GM12878 (cell line): ENCODE measurements around the gene LEKR1. TPM values are rescaled to one million over a fixed set of nuclear protein-coding genes. Genes with fewer than 3 reads are reported as not detected.

Source experiments
- ATAC-seq: fragments of 200-7000 bp; cut with Tn5 transposase; 3 replicates; pipeline ENCODE4 v1.9.1; 2020; ENCODE audit warnings: mild to moderate bottlenecking, moderate library complexity
- BruUV-seq: library from RNA; stranded (reverse); fragments of 400-500 nt; replicated peaks from 2 replicates; lab custom pipeline; 2021; lab: Mats Ljungman, UMichigan
- CTCF ChIA-PET: fragments of 300-600 bp; sonication (Branson Sonifier 250); formaldehyde crosslinking; extraction: SDS; loops from one replicate; lab custom pipeline; 2021; ENCODE audit warnings: inconsistent platforms; lab: Yijun Ruan, JAX
- POLR2A ChIA-PET: fragments of 350-600 bp; formaldehyde crosslinking; extraction: SDS; loops from one replicate; lab custom pipeline; 2021; ENCODE audit warnings: inconsistent platforms; lab: Charles Lee
- RAD21 ChIA-PET: fragments of 300-600 bp; sonication (Branson Sonifier 250); formaldehyde crosslinking; loops from one replicate; lab custom pipeline; 2023; ENCODE audit warnings: antibody characterized with exemption; ENCODE audit not compliant: unreplicated experiment; lab: Charles Lee
- SMC1A ChIA-PET: fragments of 300-600 bp; sonication (Branson Sonifier 250); formaldehyde crosslinking; loops from one replicate; lab custom pipeline; 2023; ENCODE audit not compliant: unreplicated experiment, uncharacterized antibody; lab: Charles Lee
- DNase-seq: peaks from one replicate; pipeline ENCODE4 v3.0.0-alpha.2; 2011; ENCODE audit warnings: low read depth, low spot score
- FAIRE-seq: peaks from 3 replicates; lab custom pipeline; 2011; peaks lifted over from hg19 to GRCh38; lab: Jason Lieb, UNC
- H2AFZ ChIP-seq: 2 replicates; pipeline ENCODE4 v1.6.0; 2011; ENCODE audit warnings: low read depth, low read length, control low read depth; ENCODE audit not compliant: control insufficient read depth
- H3K27ac ChIP-seq: 2 replicates; pipeline ENCODE4 v1.5.1; 2011; ENCODE audit warnings: control low read depth; ENCODE audit not compliant: control insufficient read depth, insufficient read depth
- H3K27me3 ChIP-seq, 2 experiments: replicated peaks in 1 of 2; 2 replicates each; pipeline versions ENCODE4 v1.6.0 to v1.6.1; 2011; ENCODE audit warnings: low read length in 1 of 2; ENCODE audit not compliant: control insufficient read depth in 2 of 2, insufficient read depth in 2 of 2
- H3K36me3 ChIP-seq, 2 experiments: 2 replicates each; pipeline ENCODE4 v1.5.1; 2011; ENCODE audit warnings: low read length in 1 of 2; ENCODE audit not compliant: control insufficient read depth in 2 of 2, insufficient read depth in 2 of 2
- H3K4me1 ChIP-seq: 2 replicates; pipeline ENCODE4 v1.6.1; 2011; ENCODE audit warnings: mild to moderate bottlenecking, low read length, moderate library complexity, mixed read lengths; ENCODE audit not compliant: control insufficient read depth, insufficient read depth
- H3K4me2 ChIP-seq: 2 replicates; pipeline ENCODE4 v1.6.0; 2011; ENCODE audit warnings: control low read depth; ENCODE audit not compliant: control insufficient read depth, insufficient read depth
- H3K4me3 ChIP-seq: fragments of 200-600 bp; sonication (generic); 2 replicates; pipeline ENCODE4 v1.5.1; 2016
- H3K79me2 ChIP-seq: 2 replicates; pipeline ENCODE4 v1.6.0; 2011; ENCODE audit warnings: low read length; ENCODE audit not compliant: control insufficient read depth, insufficient read depth
- H3K9ac ChIP-seq: 2 replicates; pipeline ENCODE4 v1.8.0; 2011; ENCODE audit warnings: low read length, control low read depth, mixed read lengths; ENCODE audit not compliant: control insufficient read depth, insufficient read depth
- H3K9me3 ChIP-seq: replicated peaks from 3 replicates; pipeline ENCODE4 v1.5.1; 2011; ENCODE audit warnings: mild to moderate bottlenecking, low read length; ENCODE audit not compliant: control insufficient read depth, insufficient read depth
- H4K20me1 ChIP-seq: 2 replicates; pipeline ENCODE4 v1.6.0; 2011; ENCODE audit not compliant: control insufficient read depth, insufficient read depth
- BHLHE40 ChIP-seq, 2 experiments: fragments of 450-650 bp in 1 of 2; IDR thresholded peaks; 2 replicates each; pipeline ENCODE4 v1.6.1; 2011 to 2017; ENCODE audit warnings: low read depth in 2 of 2, borderline replicate concordance in 1 of 2, improper control_type of control experiment in 1 of 2, low read length in 1 of 2, mild to moderate bottlenecking in 1 of 2
- EGR1 ChIP-seq, 2 experiments: IDR thresholded peaks; 1 replicate in 1 of 2; 2 replicates in 1 of 2; pipeline ENCODE4 v1.6.1; 2011 to 2012; ENCODE audit warnings: low read depth in 2 of 2, low read length in 2 of 2, borderline replicate concordance in 1 of 2, mild to moderate bottlenecking in 1 of 2, moderate library complexity in 1 of 2
- EZH2 ChIP-seq: IDR thresholded peaks from 2 replicates; pipeline ENCODE4 v1.6.1; 2012; ENCODE audit warnings: low read depth, mild to moderate bottlenecking, control low read depth, inconsistent platforms, low read length, borderline replicate concordance; ENCODE audit not compliant: control insufficient read depth
- MTA3 ChIP-seq: IDR thresholded peaks from 2 replicates; pipeline ENCODE4 v1.6.1; 2012; ENCODE audit warnings: low read length, inconsistent platforms, borderline replicate concordance
- POLR2A ChIP-seq: IDR thresholded peaks from 2 replicates; pipeline ENCODE4 v1.6.1; 2011; ENCODE audit warnings: low read depth, mild to moderate bottlenecking, low read length
- POLR2AphosphoS5 ChIP-seq: IDR thresholded peaks from 2 replicates; pipeline ENCODE4 v1.6.1; 2011; ENCODE audit warnings: mild to moderate bottlenecking, low read length, inconsistent platforms
- RAD51 ChIP-seq: fragments of 450-650 bp; IDR thresholded peaks from 2 replicates; pipeline ENCODE4 v1.6.1; 2016; ENCODE audit warnings: moderate library complexity, mild to moderate bottlenecking, inconsistent platforms
- SUPT20H ChIP-seq: IDR thresholded peaks from 2 replicates; pipeline ENCODE4 v1.6.1; 2011; ENCODE audit warnings: low read depth, mild to moderate bottlenecking, low read length, moderate library complexity, borderline replicate concordance; ENCODE audit not compliant: control insufficient read depth
- YY1 ChIP-seq: IDR thresholded peaks from 2 replicates; pipeline ENCODE4 v1.6.1; 2011; ENCODE audit warnings: low read depth, mild to moderate bottlenecking, low read length
- ZBED1 ChIP-seq: IDR thresholded peaks from 2 replicates; pipeline ENCODE4 v1.6.1; 2016; ENCODE audit warnings: borderline replicate concordance
- ZNF217 ChIP-seq: fragments of 450-650 bp; IDR thresholded peaks from 2 replicates; pipeline ENCODE4 v1.6.1; 2017; ENCODE audit warnings: antibody characterized with exemption, mild to moderate bottlenecking
- ZNF687 ChIP-seq: fragments of 450-650 bp; IDR thresholded peaks from 2 replicates; pipeline ENCODE4 v1.6.1; 2017; ENCODE audit warnings: mild to moderate bottlenecking, moderate library complexity
- WGBS: methylation state at CpG from one replicate; pipeline ENCODE4 v1.1.6; 2016; ENCODE audit warnings: low lambda C conversion rate; ENCODE audit not compliant: insufficient replicate concordance, insufficient coverage; ENCODE audit errors: missing lambda C conversion rate; 5-methylcytosine and 5-hydroxymethylcytosine counted together
- in situ Hi-C: fragments of 300-500 bp; cut with MboI; formaldehyde crosslinking; loops from 9 replicates; pipeline ENCODE4 v1.14.3; 2018; ENCODE audit warnings: mixed read lengths
- intact Hi-C: fragments of 100-400 bp; cut with micrococcal nuclease; formaldehyde crosslinking; loops from one replicate; pipeline ENCODE4 v1.14.2; 2022; ENCODE audit not compliant: unreplicated experiment
- polyA plus RNA-seq, 11 experiments: library from polyadenylated mRNA; depleted of rRNA in 4 of 11; unstranded in 6 of 11; stranded (reverse) in 5 of 11; fragments of >200 nt; fragmentation: Nextera tagmentation in 4 of 11; fragmentation: Illumina TruSeq in 1 of 11; extraction: Ambion mirVana in 4 of 11; extraction: Trizol in 1 of 11; gene quantifications; 1 replicate in 1 of 11; 2 replicates in 10 of 11; pipeline versions ENCODE4 v1.2.1 to v1.2.3, GENCODE V29; 2011 to 2016; ENCODE audit warnings: inconsistent platforms in 2 of 11, missing spikeins in 2 of 11, low read depth in 1 of 11
- total RNA-seq, 4 experiments: library from RNA; depleted of rRNA in 3 of 4; stranded (reverse); fragments of >200 nt in 3 of 4; fragmentation: Illumina TruSeq in 1 of 4; extraction: Trizol in 1 of 4; gene quantifications; 2 replicates each; pipeline versions ENCODE4 v1.2.1 to v1.2.3, GENCODE V29; 2013 to 2021

LEKR1 gene
- total and polyA plus RNA-seq, 10 of the 15 experiments (the other 5 are each of a cell fraction or from before 2014, with no cell fraction given): 0.48 to 3.2 (median 1.3) TPM

- Histone ChIP-seq H3K27ac (peak overlapping the region; percentile 95), H2AFZ (peak overlapping the region; percentile 88; the same call in 1 of the 2 replicates), H3K9me3 (no peaks in the 10 kb centered on the region), H3K79me2 (peaks cover 41% of the 10 kb centered on the region), H3K27me3 (no peaks in the 10 kb centered on the region), H4K20me1 (no peaks in the 10 kb centered on the region), H3K36me3 (no peaks in the 10 kb centered on the region), H3K4me1 (peaks cover 27% of the 10 kb centered on the region), H3K4me2 (peak overlapping the region; percentile 88), H3K4me3 (peak overlapping the region; percentile 85), H3K9ac (peak overlapping the region; percentile 87)
- in situ Hi-C loops (loop anchor here (10.0 kb wide), 1 partner anchor 263 kb away; the partner anchor contains the start of gene SSR3), intact Hi-C loops (loop anchor here (10.0 kb wide), 1 partner anchor 263 kb away; the partner anchor contains the start of gene SSR3)
- TF ChIP-seq SUPT20H: no peak
- TF ChIP-seq ZNF687: 0 out of 2 replicates have a peak, but pooled peaks have one; percentile 15
- TF ChIP-seq MTA3: no peak
- TF ChIP-seq BHLHE40 (IDR thresholded peaks at IDR 0.05; ENCODE audit: borderline replicate concordance in 1 of 2, low read depth in 2 of 2, low read length in 1 of 2): no peak
- TF ChIP-seq POLR2A: 0 out of 2 replicates have a peak, but pooled peaks have one; percentile 46
- no peak for TF ChIP-seq RAD51
- no peak for TF ChIP-seq ZBED1
- TF ChIP-seq POLR2AphosphoS5: peak; percentile 39; the same call in 1 of the 2 replicates
- no peak for TF ChIP-seq YY1
- no peak for TF ChIP-seq EGR1 (IDR thresholded peaks at IDR 0.05; ENCODE audit: borderline replicate concordance in 1 of 2, low read depth in 2 of 2, low read length in 2 of 2)
- TF ChIP-seq EZH2: no peak
- no peak for TF ChIP-seq ZNF217
- FAIRE-seq: no peak
- SMC1A ChIA-PET: interaction anchor here (0.6 to 2.4 kb wide), 10 partner anchors 11 to 273 kb away, joined by 3 to 9 read pairs (median 3); no protein-coding TSS in a partner anchor
- no TSS peak for BruUV-seq
- WGBS: 98% methylated on average over 2 of the region's 2 CpGs
- DNase-seq: no peak
- ATAC-seq: no peak
- CTCF ChIA-PET: interaction anchor here (0.6 to 1.1 kb wide), 3 partner anchors 96 to 480 kb away, joined by 3 read pairs; no protein-coding TSS in a partner anchor
- RAD21 ChIA-PET: interaction anchor here (0.9 to 1.8 kb wide), 10 partner anchors 9 to 357 kb away, joined by 3 to 9 read pairs (median 4); partner anchors contain the start of gene SSR3
- POLR2A ChIA-PET: interaction anchor here (0.7 to 1.0 kb wide), 3 partner anchors 128 to 264 kb away, joined by 3 to 4 read pairs (median 3); partner anchors contain the start of gene SSR3
These were observed 7.9 kb upstream of the LEKR1 start for GRCh38 chr3:156818273-156818651.
